HCT116 (cell line): ENCODE results near the gene TNFSF8. TPM values are rescaled to one million over a fixed set of nuclear protein-coding genes. Genes with fewer than 3 reads are reported as not detected.

Source experiments
- ATAC-seq: fragments of 200-7000 bp; cut with Tn5 transposase; 2 replicates; pipeline ENCODE4 v1.9.1; 2020; ENCODE audit warnings: mild to moderate bottlenecking, moderate library complexity
- BruUV-seq: library from RNA; stranded (reverse); fragments of 400-500 nt; replicated peaks from 2 replicates; lab custom pipeline; 2021; lab: Mats Ljungman, UMichigan
- CTCF ChIA-PET: fragments of 300-600 bp; sonication (Branson Sonifier 250); formaldehyde crosslinking; loops from one replicate; lab custom pipeline; 2021; ENCODE audit warnings: antibody characterized with exemption; lab: Charles Lee
- POLR2A ChIA-PET: fragments of 300-600, 350-600 bp; sonication (Branson Sonifier 250); formaldehyde crosslinking; loops from one replicate; lab custom pipeline; 2021; ENCODE audit warnings: antibody characterized with exemption; lab: Charles Lee
- RAD21 ChIA-PET, 2 experiments: fragments of 300-600 bp; sonication (Branson Sonifier 250); formaldehyde crosslinking; loops; one replicate each; lab custom pipeline; 2023; ENCODE audit warnings: low total read pairs in 2 of 2; ENCODE audit not compliant: uncharacterized antibody in 2 of 2, unreplicated experiment in 2 of 2, low non-redundant PET in 1 of 2; lab: Charles Lee
- DNase-seq: peaks from one replicate; pipeline ENCODE4 v3.0.0-alpha.2; 2010; ENCODE audit warnings: low read depth, low spot score
- H2AFZ ChIP-seq: fragments of 200-600 bp; shearing (Covaris generic), sonication (generic); 2 replicates; pipeline ENCODE4 v1.6.1; 2017; ENCODE audit warnings: low read depth, mixed run types, mixed read lengths, antibody characterized with exemption, low read length; ENCODE audit not compliant: poor library complexity, severe bottlenecking
- H3K27ac ChIP-seq: 2 replicates; pipeline ENCODE4 v1.5.1; 2012; ENCODE audit warnings: low read depth, low read length
- H3K27me3 ChIP-seq: fragments of 200-600 bp; sonication (generic); 2 replicates; pipeline ENCODE4 v1.6.1; 2016; ENCODE audit warnings: mixed run types, low read length, mixed read lengths; ENCODE audit not compliant: insufficient read depth
- H3K36me3 ChIP-seq, 2 experiments: fragments of 200-500 bp in 1 of 2; fragments of 200-600 bp in 1 of 2; sonication (Bioruptor generic) in 1 of 2; sonication (generic) in 1 of 2; 2 replicates each; pipeline versions ENCODE4 v1.5.1 to v1.6.1; 2014 to 2016; ENCODE audit warnings: low read length in 2 of 2, inconsistent platforms in 1 of 2, mixed read lengths in 1 of 2, mixed run types in 1 of 2; ENCODE audit not compliant: insufficient read depth in 2 of 2, control insufficient read depth in 1 of 2
- H3K4me1 ChIP-seq, 2 experiments: fragments of 200-600 bp in 1 of 2; sonication (generic) in 1 of 2; 2 replicates each; pipeline versions ENCODE4 v1.5.1 to v1.6.1; 2012 to 2017; ENCODE audit warnings: low read length in 2 of 2, inconsistent platforms in 1 of 2, mild to moderate bottlenecking in 1 of 2, mixed read lengths in 1 of 2, mixed run types in 1 of 2, moderate library complexity in 1 of 2; ENCODE audit not compliant: insufficient read depth in 2 of 2, control insufficient read depth in 1 of 2
- H3K4me2 ChIP-seq: fragments of 200-600 bp; sonication (generic); 2 replicates; pipeline ENCODE4 v1.6.1; 2017; ENCODE audit warnings: mixed run types, low read length, mixed read lengths
- H3K4me3 ChIP-seq, 2 experiments: fragments of 200-600 bp in 1 of 2; sonication (generic) in 1 of 2; replicated peaks in 1 of 2; 2 replicates each; pipeline ENCODE4 v1.5.1; 2011 to 2016; ENCODE audit warnings: low read length in 2 of 2, control low read depth in 1 of 2, low read depth in 1 of 2, mild to moderate bottlenecking in 1 of 2, mixed read lengths in 1 of 2, mixed run types in 1 of 2
- H3K79me2 ChIP-seq: fragments of 200-600 bp; sonication (generic); 2 replicates; pipeline ENCODE4 v1.6.1; 2017; ENCODE audit warnings: mild to moderate bottlenecking, mixed run types, low read length, moderate library complexity, mixed read lengths; ENCODE audit not compliant: insufficient read depth
- H3K9ac ChIP-seq: fragments of 200-600 bp; sonication (generic); 2 replicates; pipeline ENCODE4 v1.6.1; 2016; ENCODE audit warnings: low read length, mixed read lengths
- H3K9me2 ChIP-seq: fragments of 200-600 bp; sonication (generic), shearing (Covaris generic); 2 replicates; pipeline ENCODE4 v1.6.1; 2017; ENCODE audit warnings: mixed run types, mild to moderate bottlenecking, moderate library complexity; ENCODE audit not compliant: insufficient read depth
- H3K9me3 ChIP-seq, 2 experiments: fragments of 200-500 bp in 1 of 2; fragments of 200-600 bp in 1 of 2; sonication (Bioruptor generic) in 1 of 2; sonication (generic) in 1 of 2; 2 replicates each; pipeline ENCODE4 v1.6.1; 2014 to 2017; ENCODE audit warnings: low read length in 2 of 2, mixed read lengths in 2 of 2, inconsistent platforms in 1 of 2, low read depth in 1 of 2, mild to moderate bottlenecking in 1 of 2, mixed run types in 1 of 2, moderate library complexity in 1 of 2; ENCODE audit not compliant: control insufficient read depth in 1 of 2, insufficient read depth in 1 of 2
- H4K20me1 ChIP-seq: fragments of 200-600 bp; sonication (generic), shearing (Covaris generic); 2 replicates; pipeline ENCODE4 v1.6.1; 2017; ENCODE audit warnings: mixed run types, mild to moderate bottlenecking, moderate library complexity; ENCODE audit not compliant: insufficient read depth
- ATF3 ChIP-seq: IDR thresholded peaks from 2 replicates; pipeline ENCODE4 v1.6.1; 2012
- CBX3 ChIP-seq: IDR thresholded peaks from 2 replicates; pipeline ENCODE4 v1.6.1; 2012; ENCODE audit warnings: low read depth
- CEBPB ChIP-seq: IDR thresholded peaks from 2 replicates; pipeline ENCODE4 v1.6.1; 2012; ENCODE audit warnings: low read depth
- EGR1 ChIP-seq: IDR thresholded peaks from 2 replicates; pipeline ENCODE4 v1.6.1; 2012; ENCODE audit warnings: low read depth
- ELF1 ChIP-seq: IDR thresholded peaks from 2 replicates; pipeline ENCODE4 v1.6.1; 2012; ENCODE audit warnings: low read depth, borderline replicate concordance
- EZH2 ChIP-seq: fragments of 200-600 bp; sonication (generic); IDR thresholded peaks from 2 replicates; pipeline ENCODE4 v1.6.1; 2017; ENCODE audit warnings: antibody characterized with exemption, mixed run types
- JUND ChIP-seq: IDR thresholded peaks from 2 replicates; pipeline ENCODE4 v1.6.1; 2012
- POLR2A ChIP-seq: IDR thresholded peaks from 2 replicates; pipeline ENCODE4 v1.7.0; 2011; ENCODE audit warnings: borderline replicate concordance; ENCODE audit not compliant: insufficient read depth, insufficient read length; ENCODE audit errors: extremely low read depth
- POLR2AphosphoS5 ChIP-seq: IDR thresholded peaks from 2 replicates; pipeline ENCODE4 v1.6.1; 2011; ENCODE audit warnings: mild to moderate bottlenecking, low read depth, low read length, moderate library complexity
- SP1 ChIP-seq: IDR thresholded peaks from 2 replicates; pipeline ENCODE4 v1.6.1; 2012; ENCODE audit warnings: low read depth
- SRF ChIP-seq: IDR thresholded peaks from 2 replicates; pipeline ENCODE4 v1.6.1; 2012; ENCODE audit warnings: low read depth
- YY1 ChIP-seq: IDR thresholded peaks from 2 replicates; pipeline ENCODE4 v1.6.1; 2011; ENCODE audit warnings: low read length, low read depth, moderate library complexity, mild to moderate bottlenecking; ENCODE audit not compliant: insufficient replicate concordance; ENCODE audit errors: extremely low read depth
- ZFX ChIP-seq: fragments of 450-650 bp; IDR thresholded peaks from 2 replicates; pipeline ENCODE4 v1.6.1; 2017
- ZNF274 ChIP-seq: fragments of 200-500 bp; sonication (Bioruptor generic); IDR thresholded peaks from 2 replicates; pipeline ENCODE4 v1.6.1; 2014; ENCODE audit warnings: mild to moderate bottlenecking, low read depth, low read length, inconsistent platforms
- intact Hi-C: fragments of 100-400 bp; cut with micrococcal nuclease; formaldehyde crosslinking; loops from 2 replicates; pipeline ENCODE4 v1.10.0; 2022
- total RNA-seq: library from RNA; stranded (reverse); gene quantifications from one replicate; pipeline ENCODE4 v1.2.1, GENCODE V29; 2021; ENCODE audit not compliant: unreplicated experiment
- TF ChIP-seq, protein P1 (sequence below): IDR thresholded peaks from 2 replicates; pipeline ENCODE4 v1.6.1; 2012; ENCODE audit warnings: low read depth
- TF ChIP-seq, protein P2 (sequence below): IDR thresholded peaks from 2 replicates; pipeline ENCODE4 v1.6.1; 2011; ENCODE audit warnings: mild to moderate bottlenecking, low read length, moderate library complexity; ENCODE audit not compliant: insufficient replicate concordance; ENCODE audit errors: extremely low read depth
- TF ChIP-seq, protein P3 (sequence below), 3 experiments: fragments of 200-600 bp in 1 of 3; sonication (generic) in 1 of 3; IDR thresholded peaks in 2 of 3; conservative IDR thresholded peaks in 1 of 3; 2 replicates each; pipeline ENCODE4 v1.5.1; 2012 to 2017; ENCODE audit warnings: low read depth in 2 of 3, low read length in 2 of 3, antibody characterized with exemption in 1 of 3, borderline replicate concordance in 1 of 3, control low read depth in 1 of 3, mild to moderate bottlenecking in 1 of 3, mixed read lengths in 1 of 3, mixed run types in 1 of 3, moderate library complexity in 1 of 3; ENCODE audit not compliant: insufficient read depth in 1 of 3

The TNFSF8 gene
- total RNA-seq, 1 experiment from 2014 or later: not detected

GRCh38 chr9:114925039-114925438 lies 5.4 kb downstream of the TNFSF8 start:
- no peak overlapping the region for H3K4me2 ChIP-seq
- peaks cover 28% of the 10 kb centered on the region for H3K27me3 ChIP-seq
- no peaks in the 10 kb centered on the region for H3K9me2 ChIP-seq
- ChIA-PET CTCF (no interaction called here), RAD21 (no interaction called here), POLR2A (no interaction called here)
- no peaks in the 10 kb centered on the region for H3K79me2 ChIP-seq
- H3K4me1 ChIP-seq: no peaks in the 10 kb centered on the region
- H3K4me3 ChIP-seq: no peak overlapping the region
- H2AFZ ChIP-seq: no peak overlapping the region
- no peak for TF ChIP-seq ZFX
- TF ChIP-seq CBX3: no peak
- TF ChIP-seq, protein P1, sequence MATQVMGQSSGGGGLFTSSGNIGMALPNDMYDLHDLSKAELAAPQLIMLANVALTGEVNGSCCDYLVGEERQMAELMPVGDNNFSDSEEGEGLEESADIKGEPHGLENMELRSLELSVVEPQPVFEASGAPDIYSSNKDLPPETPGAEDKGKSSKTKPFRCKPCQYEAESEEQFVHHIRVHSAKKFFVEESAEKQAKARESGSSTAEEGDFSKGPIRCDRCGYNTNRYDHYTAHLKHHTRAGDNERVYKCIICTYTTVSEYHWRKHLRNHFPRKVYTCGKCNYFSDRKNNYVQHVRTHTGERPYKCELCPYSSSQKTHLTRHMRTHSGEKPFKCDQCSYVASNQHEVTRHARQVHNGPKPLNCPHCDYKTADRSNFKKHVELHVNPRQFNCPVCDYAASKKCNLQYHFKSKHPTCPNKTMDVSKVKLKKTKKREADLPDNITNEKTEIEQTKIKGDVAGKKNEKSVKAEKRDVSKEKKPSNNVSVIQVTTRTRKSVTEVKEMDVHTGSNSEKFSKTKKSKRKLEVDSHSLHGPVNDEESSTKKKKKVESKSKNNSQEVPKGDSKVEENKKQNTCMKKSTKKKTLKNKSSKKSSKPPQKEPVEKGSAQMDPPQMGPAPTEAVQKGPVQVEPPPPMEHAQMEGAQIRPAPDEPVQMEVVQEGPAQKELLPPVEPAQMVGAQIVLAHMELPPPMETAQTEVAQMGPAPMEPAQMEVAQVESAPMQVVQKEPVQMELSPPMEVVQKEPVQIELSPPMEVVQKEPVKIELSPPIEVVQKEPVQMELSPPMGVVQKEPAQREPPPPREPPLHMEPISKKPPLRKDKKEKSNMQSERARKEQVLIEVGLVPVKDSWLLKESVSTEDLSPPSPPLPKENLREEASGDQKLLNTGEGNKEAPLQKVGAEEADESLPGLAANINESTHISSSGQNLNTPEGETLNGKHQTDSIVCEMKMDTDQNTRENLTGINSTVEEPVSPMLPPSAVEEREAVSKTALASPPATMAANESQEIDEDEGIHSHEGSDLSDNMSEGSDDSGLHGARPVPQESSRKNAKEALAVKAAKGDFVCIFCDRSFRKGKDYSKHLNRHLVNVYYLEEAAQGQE: no peak
- no peak for TF ChIP-seq EZH2
- no peak for TF ChIP-seq POLR2AphosphoS5
- TF ChIP-seq SRF: no peak
- no peak for TF ChIP-seq EGR1
- TF ChIP-seq, protein P2, sequence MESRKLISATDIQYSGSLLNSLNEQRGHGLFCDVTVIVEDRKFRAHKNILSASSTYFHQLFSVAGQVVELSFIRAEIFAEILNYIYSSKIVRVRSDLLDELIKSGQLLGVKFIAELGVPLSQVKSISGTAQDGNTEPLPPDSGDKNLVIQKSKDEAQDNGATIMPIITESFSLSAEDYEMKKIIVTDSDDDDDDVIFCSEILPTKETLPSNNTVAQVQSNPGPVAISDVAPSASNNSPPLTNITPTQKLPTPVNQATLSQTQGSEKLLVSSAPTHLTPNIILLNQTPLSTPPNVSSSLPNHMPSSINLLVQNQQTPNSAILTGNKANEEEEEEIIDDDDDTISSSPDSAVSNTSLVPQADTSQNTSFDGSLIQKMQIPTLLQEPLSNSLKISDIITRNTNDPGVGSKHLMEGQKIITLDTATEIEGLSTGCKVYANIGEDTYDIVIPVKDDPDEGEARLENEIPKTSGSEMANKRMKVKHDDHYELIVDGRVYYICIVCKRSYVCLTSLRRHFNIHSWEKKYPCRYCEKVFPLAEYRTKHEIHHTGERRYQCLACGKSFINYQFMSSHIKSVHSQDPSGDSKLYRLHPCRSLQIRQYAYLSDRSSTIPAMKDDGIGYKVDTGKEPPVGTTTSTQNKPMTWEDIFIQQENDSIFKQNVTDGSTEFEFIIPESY: no peak
- no peak for TF ChIP-seq CEBPB
- no peak for TF ChIP-seq ELF1
- TF ChIP-seq YY1: no peak
- no peak for TF ChIP-seq POLR2A
- TF ChIP-seq, protein P3, sequence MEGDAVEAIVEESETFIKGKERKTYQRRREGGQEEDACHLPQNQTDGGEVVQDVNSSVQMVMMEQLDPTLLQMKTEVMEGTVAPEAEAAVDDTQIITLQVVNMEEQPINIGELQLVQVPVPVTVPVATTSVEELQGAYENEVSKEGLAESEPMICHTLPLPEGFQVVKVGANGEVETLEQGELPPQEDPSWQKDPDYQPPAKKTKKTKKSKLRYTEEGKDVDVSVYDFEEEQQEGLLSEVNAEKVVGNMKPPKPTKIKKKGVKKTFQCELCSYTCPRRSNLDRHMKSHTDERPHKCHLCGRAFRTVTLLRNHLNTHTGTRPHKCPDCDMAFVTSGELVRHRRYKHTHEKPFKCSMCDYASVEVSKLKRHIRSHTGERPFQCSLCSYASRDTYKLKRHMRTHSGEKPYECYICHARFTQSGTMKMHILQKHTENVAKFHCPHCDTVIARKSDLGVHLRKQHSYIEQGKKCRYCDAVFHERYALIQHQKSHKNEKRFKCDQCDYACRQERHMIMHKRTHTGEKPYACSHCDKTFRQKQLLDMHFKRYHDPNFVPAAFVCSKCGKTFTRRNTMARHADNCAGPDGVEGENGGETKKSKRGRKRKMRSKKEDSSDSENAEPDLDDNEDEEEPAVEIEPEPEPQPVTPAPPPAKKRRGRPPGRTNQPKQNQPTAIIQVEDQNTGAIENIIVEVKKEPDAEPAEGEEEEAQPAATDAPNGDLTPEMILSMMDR (IDR thresholded peaks at IDR 0.05 in 2 of 3, conservative IDR thresholded peaks at IDR 0.05 in 1 of 3; ENCODE audit: borderline replicate concordance in 1 of 3, insufficient read depth in 1 of 3, low read depth in 2 of 3, low read length in 2 of 3): no peak
- TF ChIP-seq JUND: no peak
- no peak for TF ChIP-seq ATF3
- TF ChIP-seq ZNF274: no peak
- no peak for TF ChIP-seq SP1
- TF ChIP-seq, all 23 proteins: peak for 0
- DNase-seq: no peak
- H3K9ac ChIP-seq: no peak overlapping the region
- BruUV-seq: no TSS peak
- ATAC-seq: no peak
- no peak overlapping the region for H3K27ac ChIP-seq
- H3K9me3 ChIP-seq: no peaks in the 10 kb centered on the region
- intact Hi-C loops: no loop called here
- H3K36me3 ChIP-seq: no peaks in the 10 kb centered on the region
- no peaks in the 10 kb centered on the region for H4K20me1 ChIP-seq
